SH-SY5Y (cell line): ENCODE measurements around the gene AMPH.

ENCODE experiments used
- GATA2 ChIP-seq: IDR thresholded peaks from 2 replicates; pipeline ENCODE4 v1.6.1; 2011; ENCODE audit warnings: mild to moderate bottlenecking, low read depth, low read length
- GATA3 ChIP-seq: IDR thresholded peaks from 2 replicates; pipeline ENCODE4 v1.6.1; 2011; ENCODE audit warnings: low read depth, mild to moderate bottlenecking, low read length, moderate library complexity

DNA sequence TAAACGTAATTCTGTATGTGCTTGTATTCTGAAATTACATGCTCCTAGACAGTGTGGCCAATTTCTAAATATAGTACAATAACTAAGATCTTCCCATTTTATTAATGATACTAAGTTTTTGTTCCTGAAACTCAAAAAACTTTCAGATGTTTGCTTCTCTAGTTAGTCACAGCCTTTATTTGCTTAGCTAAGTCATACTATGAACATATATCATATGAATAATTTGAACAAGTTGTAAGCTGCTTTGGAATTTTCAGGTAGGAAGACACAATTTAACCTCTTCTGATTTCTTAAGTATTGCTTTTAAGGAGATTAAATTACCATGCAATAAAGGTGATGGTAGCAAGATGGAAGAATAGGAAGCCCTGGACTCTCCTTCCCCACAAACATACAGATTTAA is 148.7 kb downstream of the AMPH start:
- TF ChIP-seq GATA2 (no peak), GATA3 (no peak)
